Measurements from ENCODE around the gene LMTK3. TPM values are rescaled to one million over a fixed set of nuclear protein-coding genes. Genes with fewer than 3 reads are reported as not detected.
"Not testable (repeated sequence)": the region's sequence is repeated elsewhere in the genome, so short reads cannot be mapped to it uniquely, and the experiment has no call there.

LMTK3 gene
- total RNA-seq, 2 donors from 2014 or later = 1.7 to 3.1 TPM

GRCh38 chr19:48524221-48524620, 12.6 kb upstream of the LMTK3 start:
- TF ChIP-seq CTCF (IDR thresholded peaks at IDR 0.05) = no peak
- no peaks in the 10 kb centered on the region for H3K36me3 ChIP-seq
- H3K9me3 ChIP-seq = no peaks in the 10 kb centered on the region
- no peaks in the 10 kb centered on the region for H3K4me1 ChIP-seq
- H3K27ac ChIP-seq = no peak overlapping the region
- intact Hi-C loops (cut with DNase I) = no loop called here
- H3K9ac ChIP-seq (ENCODE audit: low read depth in 2 of 2, low read length in 2 of 2) = no peak overlapping the region
- H3K27me3 ChIP-seq = no peaks in the 10 kb centered on the region
- DNase-seq = no peak
- H3K4me3 ChIP-seq = no peak overlapping the region

GRCh38 chr19:48520134-48520533, 8.5 kb upstream of the LMTK3 start:
- Histone ChIP-seq H3K27me3 (no peaks in the 10 kb centered on the region), H3K9me3 (no peaks in the 10 kb centered on the region), H3K4me1 (no peaks in the 10 kb centered on the region), H3K4me3 (no peak overlapping the region), H3K36me3 (no peaks in the 10 kb centered on the region), H3K9ac (ENCODE audit: low read depth in 2 of 2, low read length in 2 of 2) (no peak overlapping the region), H3K27ac (no peak overlapping the region)
- no peak for DNase-seq
- intact Hi-C loops (cut with DNase I) = no loop called here
- TF ChIP-seq CTCF (IDR thresholded peaks at IDR 0.05) = no peak

GRCh38 chr19:48519426-48519825, 7.8 kb upstream of the LMTK3 start:
- DNase-seq; H3K4me1 ChIP-seq; H3K9ac ChIP-seq (ENCODE audit: low read depth in 2 of 2, low read length in 2 of 2); H3K27me3 ChIP-seq; intact Hi-C loops (cut with DNase I); H3K4me3 ChIP-seq; H3K9me3 ChIP-seq; H3K27ac ChIP-seq; H3K36me3 ChIP-seq: not testable (repeated sequence)

- H3K36me3 ChIP-seq = no peaks in the 10 kb centered on the region
- peaks cover 6% of the 10 kb centered on the region for H3K4me1 ChIP-seq
- H3K9ac ChIP-seq (ENCODE audit: low read depth in 2 of 2, low read length in 2 of 2) = no peak overlapping the region
- peaks cover 5% of the 10 kb centered on the region for H3K27me3 ChIP-seq
- no peak overlapping the region for H3K4me3 ChIP-seq
- no peaks in the 10 kb centered on the region for H3K9me3 ChIP-seq
- no peak for TF ChIP-seq CTCF (IDR thresholded peaks at IDR 0.05)
- intact Hi-C loops (cut with DNase I) = no loop called here
- no peak for DNase-seq
- no peak overlapping the region for H3K27ac ChIP-seq
Measured at GRCh38 chr19:48518207-48518606, 6.6 kb upstream of the LMTK3 start.

GRCh38 chr19:48516536-48516935, 4.9 kb upstream of the LMTK3 start:
- Histone ChIP-seq H3K27me3 (peaks cover 18% of the 10 kb centered on the region), H3K36me3 (no peaks in the 10 kb centered on the region), H3K4me1 (peaks cover 6% of the 10 kb centered on the region), H3K9me3 (no peaks in the 10 kb centered on the region), H3K9ac (ENCODE audit: low read depth in 2 of 2, low read length in 2 of 2) (no peak overlapping the region), H3K4me3 (no peak overlapping the region), H3K27ac (no peak overlapping the region)
- DNase-seq = no peak
- intact Hi-C loops (cut with DNase I) = no loop called here
- TF ChIP-seq CTCF (IDR thresholded peaks at IDR 0.05) = no peak

- H3K4me1 ChIP-seq = peaks cover 6% of the 10 kb centered on the region
- H3K27ac ChIP-seq = no peak overlapping the region
- intact Hi-C loops (cut with DNase I) = no loop called here
- no peak for DNase-seq
- H3K27me3 ChIP-seq = peaks cover 28% of the 10 kb centered on the region
- no peaks in the 10 kb centered on the region for H3K36me3 ChIP-seq
- no peak overlapping the region for H3K9ac ChIP-seq (ENCODE audit: low read depth in 2 of 2, low read length in 2 of 2)
- H3K9me3 ChIP-seq = no peaks in the 10 kb centered on the region
- no peak for TF ChIP-seq CTCF (IDR thresholded peaks at IDR 0.05)
- H3K4me3 ChIP-seq = no peak overlapping the region
Measured at GRCh38 chr19:48514123-48514458, 2.5 kb upstream of the LMTK3 start.

Data from colonic mucosa (tissue), 4 donors.